Activated T-helper 1 cell treated with anti-CD3 and anti-CD28 coated beads, Interleukin-12 subunit alpha, Interleukin-12 subunit beta, Interleukin-2, Interleukin-4 antibody, amounts not matched to agents 30 ng/mL and 10 ng/mL and 1 ng/mL, durations not matched to agents 14 hours and 24 hours and 36 hours (primary cell): Measurements from ENCODE around the gene GPR156. TPM values are rescaled to one million over a fixed set of nuclear protein-coding genes. Genes with fewer than 3 reads are reported as not detected.

Experiments
- DNase-seq: peaks from one replicate; pipeline ENCODE4 v3.0.0; 2021; ENCODE audit warnings: low spot score
- H3K27ac Mint-ChIP-seq: one replicate; pipeline ENCODE4 v1.8.0; 2021; ENCODE audit warnings: mild to moderate bottlenecking, mixed read lengths
- H3K27me3 Mint-ChIP-seq: one replicate; pipeline ENCODE4 v1.8.0; 2022; ENCODE audit warnings: mild to moderate bottlenecking, moderate library complexity, mixed read lengths; ENCODE audit not compliant: insufficient read depth
- H3K36me3 Mint-ChIP-seq: one replicate; pipeline ENCODE4 v1.8.0; 2021; ENCODE audit warnings: low read depth, mixed read lengths
- H3K4me1 Mint-ChIP-seq: one replicate; pipeline ENCODE4 v1.8.0; 2021; ENCODE audit warnings: low read depth, mixed read lengths
- H3K4me3 Mint-ChIP-seq: one replicate; pipeline ENCODE4 v1.8.0; 2021; ENCODE audit warnings: mild to moderate bottlenecking, moderate library complexity, mixed read lengths
- H3K9me3 Mint-ChIP-seq: one replicate; pipeline ENCODE4 v1.8.0; 2021; ENCODE audit warnings: mixed read lengths
- intact Hi-C: fragments of 100-400 bp; cut with micrococcal nuclease; formaldehyde crosslinking; loops from one replicate; pipeline ENCODE4 v1.15.1; 2024
- total RNA-seq: library from RNA; stranded (reverse); gene quantifications from 2 replicates; pipeline ENCODE4 v1.2.3, GENCODE V29; 2022

The GPR156 gene
- total RNA-seq, 1 donor from 2014 or later, result 0.18 TPM

GRCh38 chr3:120177707-120178306 lies 107.2 kb downstream of the GPR156 start:
- H3K27ac Mint-ChIP-seq, result no peak overlapping the region
- H3K27me3 Mint-ChIP-seq, result peaks cover 11% of the 10 kb centered on the region
- intact Hi-C loops, result no loop called here
- no peak overlapping the region for H3K4me3 Mint-ChIP-seq
- H3K36me3 Mint-ChIP-seq, result no peaks in the 10 kb centered on the region
- DNase-seq, result no peak
- no peaks in the 10 kb centered on the region for H3K9me3 Mint-ChIP-seq
- H3K4me1 Mint-ChIP-seq, result no peaks in the 10 kb centered on the region

- no peaks in the 10 kb centered on the region for H3K9me3 Mint-ChIP-seq
- no peak overlapping the region for H3K27ac Mint-ChIP-seq
- DNase-seq, result no peak
- H3K36me3 Mint-ChIP-seq, result no peaks in the 10 kb centered on the region
- H3K27me3 Mint-ChIP-seq, result peaks cover 11% of the 10 kb centered on the region
- no peak overlapping the region for H3K4me3 Mint-ChIP-seq
- no peaks in the 10 kb centered on the region for H3K4me1 Mint-ChIP-seq
- intact Hi-C loops, result no loop called here
Observed at GRCh38 chr3:120177151-120177550, 107.9 kb downstream of the GPR156 start.

- intact Hi-C loops, result no loop called here
- no peak for DNase-seq
- H3K9me3 Mint-ChIP-seq, result no peaks in the 10 kb centered on the region
- H3K4me3 Mint-ChIP-seq, result no peak overlapping the region
- H3K4me1 Mint-ChIP-seq, result no peaks in the 10 kb centered on the region
- H3K36me3 Mint-ChIP-seq, result no peaks in the 10 kb centered on the region
- H3K27ac Mint-ChIP-seq, result no peak overlapping the region
- H3K27me3 Mint-ChIP-seq, result peaks cover 6% of the 10 kb centered on the region
Observed at GRCh38 chr3:120174811-120175539, 110.0 kb downstream of the GPR156 start.

GRCh38 chr3:120173056-120173675 lies 111.9 kb downstream of the GPR156 start:
- H3K36me3 Mint-ChIP-seq, result no peaks in the 10 kb centered on the region

GRCh38 chr3:120172070-120172469 lies 113.0 kb downstream of the GPR156 start:
- H3K27me3 Mint-ChIP-seq, result no peaks in the 10 kb centered on the region
- DNase-seq, result no peak
- intact Hi-C loops, result no loop called here
- no peak overlapping the region for H3K27ac Mint-ChIP-seq
- H3K4me3 Mint-ChIP-seq, result no peak overlapping the region
- no peaks in the 10 kb centered on the region for H3K36me3 Mint-ChIP-seq
- H3K9me3 Mint-ChIP-seq, result no peaks in the 10 kb centered on the region
- no peaks in the 10 kb centered on the region for H3K4me1 Mint-ChIP-seq

More at GRCh38 chr3:120173056-120173675, 111.9 kb downstream of the GPR156 start:
- Mint-ChIP-seq H3K4me1 (no peaks in the 10 kb centered on the region), H3K27ac (no peak overlapping the region), H3K27me3 (peaks cover 4% of the 10 kb centered on the region), H3K9me3 (no peaks in the 10 kb centered on the region), H3K4me3 (no peak overlapping the region)
- DNase-seq, result no peak
- intact Hi-C loops, result no loop called here

GRCh38 chr3:120171134-120171873 lies 113.7 kb downstream of the GPR156 start:
- DNase-seq, result no peak
- H3K27me3 Mint-ChIP-seq, result no peaks in the 10 kb centered on the region
- no peaks in the 10 kb centered on the region for H3K36me3 Mint-ChIP-seq
- H3K27ac Mint-ChIP-seq, result no peak overlapping the region
- H3K4me3 Mint-ChIP-seq, result no peak overlapping the region
- H3K4me1 Mint-ChIP-seq, result no peaks in the 10 kb centered on the region
- intact Hi-C loops, result no loop called here
- H3K9me3 Mint-ChIP-seq, result no peaks in the 10 kb centered on the region

GRCh38 chr3:120170223-120170622 lies 114.8 kb downstream of the GPR156 start:
- Mint-ChIP-seq H3K36me3 (no peaks in the 10 kb centered on the region), H3K27ac (no peak overlapping the region), H3K4me1 (no peaks in the 10 kb centered on the region), H3K4me3 (no peak overlapping the region), H3K9me3 (no peaks in the 10 kb centered on the region), H3K27me3 (no peaks in the 10 kb centered on the region)
- DNase-seq, result no peak
- intact Hi-C loops, result no loop called here

GRCh38 chr3:120169407-120169806 lies 115.6 kb downstream of the GPR156 start:
- H3K9me3 Mint-ChIP-seq, result no peaks in the 10 kb centered on the region
- peaks cover under 1% of the 10 kb centered on the region for H3K27me3 Mint-ChIP-seq
- no peak for DNase-seq
- no peaks in the 10 kb centered on the region for H3K36me3 Mint-ChIP-seq
- intact Hi-C loops, result no loop called here
- no peak overlapping the region for H3K27ac Mint-ChIP-seq
- no peaks in the 10 kb centered on the region for H3K4me1 Mint-ChIP-seq
- H3K4me3 Mint-ChIP-seq, result no peak overlapping the region

- no peaks in the 10 kb centered on the region for H3K4me1 Mint-ChIP-seq
- H3K27ac Mint-ChIP-seq, result no peak overlapping the region
- intact Hi-C loops, result no loop called here
- peaks cover 3% of the 10 kb centered on the region for H3K27me3 Mint-ChIP-seq
- H3K9me3 Mint-ChIP-seq, result no peaks in the 10 kb centered on the region
- no peak overlapping the region for H3K4me3 Mint-ChIP-seq
- H3K36me3 Mint-ChIP-seq, result no peaks in the 10 kb centered on the region
- DNase-seq, result no peak
Observed at GRCh38 chr3:120168611-120169010, 116.4 kb downstream of the GPR156 start.

GRCh38 chr3:120168038-120168437 lies 117.0 kb downstream of the GPR156 start:
- Mint-ChIP-seq H3K4me3 (no peak overlapping the region), H3K36me3 (no peaks in the 10 kb centered on the region), H3K9me3 (no peaks in the 10 kb centered on the region), H3K27ac (no peak overlapping the region), H3K27me3 (peaks cover 3% of the 10 kb centered on the region), H3K4me1 (no peaks in the 10 kb centered on the region)
- no peak for DNase-seq
- intact Hi-C loops, result no loop called here

GRCh38 chr3:120167488-120167887 lies 117.5 kb downstream of the GPR156 start:
- H3K27ac Mint-ChIP-seq, result no peak overlapping the region
- DNase-seq, result no peak
- H3K27me3 Mint-ChIP-seq, result peaks cover 3% of the 10 kb centered on the region
- no peaks in the 10 kb centered on the region for H3K4me1 Mint-ChIP-seq
- intact Hi-C loops, result no loop called here
- no peak overlapping the region for H3K4me3 Mint-ChIP-seq
- H3K36me3 Mint-ChIP-seq, result no peaks in the 10 kb centered on the region
- no peaks in the 10 kb centered on the region for H3K9me3 Mint-ChIP-seq

GRCh38 chr3:120163816-120164215 lies 121.2 kb downstream of the GPR156 start:
- no peak for DNase-seq
- no peak overlapping the region for H3K27ac Mint-ChIP-seq
- H3K4me1 Mint-ChIP-seq, result no peaks in the 10 kb centered on the region
- H3K9me3 Mint-ChIP-seq, result no peaks in the 10 kb centered on the region
- no peak overlapping the region for H3K4me3 Mint-ChIP-seq
- intact Hi-C loops, result no loop called here
- H3K27me3 Mint-ChIP-seq, result peaks cover 9% of the 10 kb centered on the region
- H3K36me3 Mint-ChIP-seq, result no peaks in the 10 kb centered on the region

- DNase-seq, result no peak
- Mint-ChIP-seq H3K4me1 (no peaks in the 10 kb centered on the region), H3K4me3 (no peak overlapping the region), H3K36me3 (no peaks in the 10 kb centered on the region), H3K9me3 (no peaks in the 10 kb centered on the region), H3K27me3 (peaks cover 9% of the 10 kb centered on the region), H3K27ac (no peak overlapping the region)
- intact Hi-C loops, result no loop called here
Observed at GRCh38 chr3:120163026-120163425, 122.0 kb downstream of the GPR156 start.
